Cardiac muscle cell (in vitro differentiated cells and primary cell): ENCODE data around the gene GFI1B. TPM values are rescaled to one million over a fixed set of nuclear protein-coding genes. Genes with fewer than 3 reads are reported as not detected.

ENCODE experiments used
- DNase-seq, 2 donors: peaks; one replicate each; pipeline versions ENCODE4 v3.0.0 to v3.0.0-alpha.2; 2010 to 2017; ENCODE audit warnings: low read depth in 1 of 2, low spot score in 1 of 2
- H3K27ac ChIP-seq: fragments of 200-600 bp; sonication (generic); 2 replicates; pipeline ENCODE4 v1.5.1; 2016
- H3K27me3 ChIP-seq: fragments of 200-600 bp; sonication (generic); 2 replicates; pipeline ENCODE4 v1.6.0; 2016; ENCODE audit warnings: control low read depth
- H3K36me3 ChIP-seq: fragments of 200-600 bp; sonication (generic); 2 replicates; pipeline ENCODE4 v1.5.1; 2016; ENCODE audit warnings: control low read depth
- H3K4me1 ChIP-seq: fragments of 200-600 bp; sonication (generic); 2 replicates; pipeline ENCODE4 v1.8.1; 2017; ENCODE audit warnings: low read depth, mild to moderate bottlenecking, mixed run types
- H3K4me3 ChIP-seq: fragments of 200-600 bp; sonication (generic); 2 replicates; pipeline ENCODE4 v1.5.1; 2016; ENCODE audit warnings: mild to moderate bottlenecking
- H3K9me3 ChIP-seq: fragments of 200-600 bp; sonication (generic); 2 replicates; pipeline ENCODE4 v1.5.1; 2017; ENCODE audit warnings: low read depth, mild to moderate bottlenecking, control low read depth
- polyA plus RNA-seq: library from polyadenylated mRNA; unstranded; fragments of >200 nt; fragmentation: Nextera tagmentation; extraction: Ambion mirVana; gene quantifications from 2 replicates; pipeline ENCODE4 v1.2.1, GENCODE V29; 2016
- total RNA-seq: library from RNA; depleted of rRNA; stranded (reverse); fragments of >200 nt; gene quantifications from 2 replicates; pipeline ENCODE4 v1.2.3, GENCODE V29; 2016
- TF ChIP-seq, protein P1 (sequence below): IDR thresholded peaks from 2 replicates; pipeline ENCODE4 v1.5.1; 2012; ENCODE audit warnings: low read depth, mild to moderate bottlenecking, low read length

The GFI1B gene
- total and polyA plus RNA-seq, 2 experiments from 2014 or later, result 0.06 TPM; not detected in 1

DNA sequence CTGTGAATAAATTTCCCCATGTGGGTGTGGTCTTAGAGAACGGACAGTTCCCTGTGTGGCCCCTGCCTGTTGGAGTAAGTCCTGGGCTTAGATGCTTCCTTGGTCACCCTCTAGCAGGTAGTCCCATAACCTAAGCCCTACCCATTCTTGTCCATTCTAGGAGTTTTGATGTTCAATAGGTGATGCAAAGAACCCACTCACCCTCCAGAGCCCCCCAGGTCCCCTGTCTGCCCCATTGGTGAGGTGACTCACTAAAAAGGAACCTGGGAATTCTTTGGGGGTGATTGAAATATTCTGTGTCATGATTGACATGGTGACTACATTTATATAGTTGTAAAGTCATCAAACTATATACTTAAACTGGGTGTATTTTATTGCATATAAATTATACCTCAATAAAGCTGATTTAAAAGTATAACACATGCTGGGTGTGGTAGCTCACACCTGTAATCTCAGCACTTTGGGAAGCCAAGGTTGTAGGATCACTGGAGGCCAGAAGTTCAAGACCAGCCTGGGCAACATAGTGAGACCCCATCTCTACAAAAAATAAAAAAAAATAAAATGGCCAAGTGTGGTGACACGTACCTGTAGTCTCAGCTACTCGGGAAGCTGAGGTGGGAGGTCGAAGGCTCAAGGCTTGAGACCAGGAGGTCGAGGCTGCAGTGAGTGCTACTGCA lies 31.6 kb downstream of the GFI1B start:
- TF ChIP-seq, protein P1, sequence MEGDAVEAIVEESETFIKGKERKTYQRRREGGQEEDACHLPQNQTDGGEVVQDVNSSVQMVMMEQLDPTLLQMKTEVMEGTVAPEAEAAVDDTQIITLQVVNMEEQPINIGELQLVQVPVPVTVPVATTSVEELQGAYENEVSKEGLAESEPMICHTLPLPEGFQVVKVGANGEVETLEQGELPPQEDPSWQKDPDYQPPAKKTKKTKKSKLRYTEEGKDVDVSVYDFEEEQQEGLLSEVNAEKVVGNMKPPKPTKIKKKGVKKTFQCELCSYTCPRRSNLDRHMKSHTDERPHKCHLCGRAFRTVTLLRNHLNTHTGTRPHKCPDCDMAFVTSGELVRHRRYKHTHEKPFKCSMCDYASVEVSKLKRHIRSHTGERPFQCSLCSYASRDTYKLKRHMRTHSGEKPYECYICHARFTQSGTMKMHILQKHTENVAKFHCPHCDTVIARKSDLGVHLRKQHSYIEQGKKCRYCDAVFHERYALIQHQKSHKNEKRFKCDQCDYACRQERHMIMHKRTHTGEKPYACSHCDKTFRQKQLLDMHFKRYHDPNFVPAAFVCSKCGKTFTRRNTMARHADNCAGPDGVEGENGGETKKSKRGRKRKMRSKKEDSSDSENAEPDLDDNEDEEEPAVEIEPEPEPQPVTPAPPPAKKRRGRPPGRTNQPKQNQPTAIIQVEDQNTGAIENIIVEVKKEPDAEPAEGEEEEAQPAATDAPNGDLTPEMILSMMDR, result no peak
- no peaks in the 10 kb centered on the region for H3K4me1 ChIP-seq
- H3K27ac ChIP-seq, result no peak overlapping the region
- H3K27me3 ChIP-seq, result peaks cover 5% of the 10 kb centered on the region
- H3K4me3 ChIP-seq, result no peak overlapping the region
- no peaks in the 10 kb centered on the region for H3K36me3 ChIP-seq
- H3K9me3 ChIP-seq, result no peaks in the 10 kb centered on the region
- no peak for DNase-seq

DNA sequence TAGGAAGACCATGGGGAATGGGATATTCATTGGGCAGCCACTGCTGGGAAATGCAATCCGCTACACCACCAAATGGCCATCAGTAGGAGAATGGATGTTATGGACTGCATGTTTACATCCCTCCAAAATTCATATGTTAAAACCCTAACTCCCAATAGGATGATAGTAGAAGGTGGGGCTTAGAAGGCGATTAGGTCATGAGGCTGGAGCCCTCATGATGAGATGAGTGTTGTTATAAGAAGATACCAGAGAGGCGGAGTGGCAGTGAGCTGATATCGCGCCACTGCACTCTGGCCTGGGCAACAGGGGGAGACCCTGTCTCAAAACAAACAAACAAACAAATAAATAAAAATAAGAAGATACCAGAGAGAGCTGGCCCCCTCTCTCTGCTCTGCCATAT lies 36.2 kb downstream of the GFI1B start:
- Histone ChIP-seq H3K4me1 (no peaks in the 10 kb centered on the region), H3K27me3 (no peaks in the 10 kb centered on the region), H3K9me3 (no peaks in the 10 kb centered on the region), H3K27ac (no peak overlapping the region), H3K36me3 (no peaks in the 10 kb centered on the region), H3K4me3 (no peak overlapping the region)
- no peak for DNase-seq
- TF ChIP-seq, protein P1, result no peak

DNA sequence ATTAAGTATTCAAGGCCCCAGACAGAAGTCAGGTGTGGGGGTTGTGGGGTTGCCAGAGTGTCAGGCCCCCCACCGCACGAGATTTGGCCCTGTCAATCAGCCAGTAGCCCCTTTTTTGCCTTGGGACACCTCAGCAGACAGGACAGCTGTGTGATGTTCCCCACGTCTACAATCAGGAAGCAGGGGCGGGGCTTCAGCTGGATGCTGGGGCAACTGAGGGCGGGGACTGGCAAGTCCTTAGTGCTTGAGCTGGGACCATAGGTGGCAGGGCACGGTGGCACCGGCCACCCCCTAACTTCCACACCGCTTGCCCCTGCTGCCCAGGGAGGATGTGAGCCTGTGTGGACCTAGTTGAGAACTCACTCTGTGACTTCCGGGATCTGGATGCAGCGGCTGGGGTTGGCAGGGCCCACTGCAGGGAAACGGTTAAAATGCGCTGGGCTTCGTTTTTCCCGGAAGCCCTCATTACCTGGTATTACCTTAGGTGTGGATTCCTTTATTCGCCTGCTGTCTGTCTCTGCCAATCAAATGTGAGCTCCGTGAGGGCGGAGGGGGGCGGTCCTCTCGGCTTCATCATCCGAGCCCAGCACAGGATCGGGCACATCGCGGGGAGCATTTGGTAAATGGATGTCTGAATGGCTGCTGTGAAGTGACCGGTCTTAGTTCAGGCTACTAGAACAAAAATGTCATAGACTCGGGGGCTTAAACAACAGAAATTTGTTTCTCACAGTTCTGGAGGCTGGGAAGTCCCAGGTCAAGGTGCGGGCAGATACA lies 44.8 kb downstream of the GFI1B start:
- Histone ChIP-seq H3K9me3 (no peaks in the 10 kb centered on the region), H3K4me3 (no peak overlapping the region), H3K27ac (no peak overlapping the region), H3K36me3 (no peaks in the 10 kb centered on the region), H3K27me3 (no peaks in the 10 kb centered on the region), H3K4me1 (no peaks in the 10 kb centered on the region)
- peak in 1 of 2 donors; percentile 5 for DNase-seq
- TF ChIP-seq, protein P1, result no peak

DNA sequence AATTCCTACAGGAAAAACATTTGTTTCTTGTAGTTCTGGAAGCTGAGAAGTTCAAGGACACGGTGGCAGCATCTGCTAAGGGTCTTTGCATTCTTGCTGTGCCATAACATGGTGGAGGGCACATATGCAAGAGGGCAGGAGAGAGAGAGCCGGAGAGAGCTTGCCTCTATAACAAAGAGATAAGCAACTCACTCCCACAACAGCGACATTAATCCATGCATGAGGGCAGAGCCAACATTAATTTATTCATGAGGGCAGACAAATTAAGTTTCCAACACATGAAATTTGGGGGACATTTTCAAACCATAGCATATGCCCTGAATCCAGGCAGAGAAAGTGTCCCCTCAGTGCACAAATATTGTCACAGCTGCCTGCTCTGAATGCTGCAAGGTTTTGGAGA lies 47.9 kb downstream of the GFI1B start:
- Histone ChIP-seq H3K27ac (no peak overlapping the region), H3K4me1 (peaks cover under 1% of the 10 kb centered on the region), H3K9me3 (no peaks in the 10 kb centered on the region), H3K4me3 (no peak overlapping the region), H3K36me3 (no peaks in the 10 kb centered on the region), H3K27me3 (no peaks in the 10 kb centered on the region)
- DNase-seq, result no peak
- TF ChIP-seq, protein P1, result no peak

DNA sequence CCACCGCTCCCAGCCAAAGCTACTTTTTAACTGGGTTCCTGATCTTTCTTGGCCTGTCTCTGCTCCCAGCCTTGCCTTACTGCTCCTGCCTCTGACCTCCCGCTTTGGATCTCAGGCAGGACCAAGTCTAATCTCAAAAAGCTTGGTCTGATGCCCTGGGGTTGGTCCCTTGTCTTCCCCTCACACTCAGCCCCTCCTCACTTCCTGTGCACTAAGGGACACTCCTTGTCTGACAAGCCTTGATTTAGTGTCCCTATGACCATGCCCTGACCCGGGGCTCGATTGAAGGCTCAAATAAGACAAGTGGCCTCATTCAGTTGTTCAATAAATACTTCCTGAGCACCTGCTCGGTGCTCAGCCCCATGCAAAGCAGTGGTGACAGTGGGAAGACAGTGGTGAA lies 48.6 kb downstream of the GFI1B start:
- TF ChIP-seq, protein P1, result no peak
- H3K4me1 ChIP-seq, result peaks cover 7% of the 10 kb centered on the region
- no peak overlapping the region for H3K27ac ChIP-seq
- no peak overlapping the region for H3K4me3 ChIP-seq
- H3K36me3 ChIP-seq, result no peaks in the 10 kb centered on the region
- no peaks in the 10 kb centered on the region for H3K27me3 ChIP-seq
- H3K9me3 ChIP-seq, result no peaks in the 10 kb centered on the region
- DNase-seq, result no peak
